Transverse colon (tissue), 4 donors: ENCODE results near the gene BSG. TPM values are rescaled to one million over a fixed set of nuclear protein-coding genes. Genes with fewer than 3 reads are reported as not detected.

ENCODE experiments used
- DNase-seq: peaks from one replicate; pipeline ENCODE4 v3.0.0-alpha.2; 2019
- H3K27ac ChIP-seq, 4 donors: fragments of 200-600 bp; sonication (generic); 2 replicates each; pipeline ENCODE4 v1.5.1; 2016 to 2018; ENCODE audit warnings: inconsistent platforms in 4 of 4
- H3K27me3 ChIP-seq: fragments of 200-600 bp; sonication (generic); 2 replicates; pipeline ENCODE4 v1.5.1; 2017; ENCODE audit warnings: inconsistent platforms
- H3K36me3 ChIP-seq, 4 donors: fragments of 200-600 bp; sonication (generic); 2 replicates each; pipeline ENCODE4 v1.5.1; 2017 to 2019; ENCODE audit warnings: inconsistent platforms in 4 of 4
- H3K4me1 ChIP-seq, 4 donors: fragments of 200-600 bp; sonication (generic); 2 replicates each; pipeline ENCODE4 v1.5.1; 2017 to 2020; ENCODE audit warnings: inconsistent platforms in 4 of 4
- H3K4me3 ChIP-seq, 4 donors: fragments of 200-600 bp; sonication (generic); 1 replicate in 1 of 4; 2 replicates in 3 of 4; pipeline versions ENCODE4 v1.5.1 to v1.6.1; 2017 to 2019; ENCODE audit warnings: inconsistent platforms in 4 of 4
- H3K9me3 ChIP-seq, 2 donors: fragments of 200-600 bp; sonication (generic); 2 replicates each; pipeline ENCODE4 v1.5.1; 2017 to 2019; ENCODE audit warnings: inconsistent platforms in 2 of 2
- EP300 ChIP-seq: sonication (generic); formaldehyde crosslinking; IDR thresholded peaks from one replicate; pipeline ENCODE4 v1.6.1; 2017; ENCODE audit warnings: antibody characterized with exemption, low read depth
- POLR2A ChIP-seq: fragments of 450-650 bp; IDR thresholded peaks from one replicate; pipeline ENCODE4 v1.6.1; 2016; ENCODE audit warnings: antibody characterized with exemption, mild to moderate bottlenecking, moderate library complexity
- POLR2AphosphoS5 ChIP-seq, 3 donors: sonication (generic); formaldehyde crosslinking; IDR thresholded peaks; one replicate each; pipeline ENCODE4 v1.6.1; 2016; ENCODE audit warnings: antibody characterized with exemption in 3 of 3
- WGBS, 2 donors: methylation state at CpG; one replicate each; pipeline ENCODE4 v1.1.5; 2018; ENCODE audit warnings: low coverage in 1 of 2; 5-methylcytosine and 5-hydroxymethylcytosine counted together
- in situ Hi-C, 4 donors: fragments of 200-750 bp; cut with MboI; loops; one replicate each; pipeline versions ENCODE4 v1.15.0 to v1.15.1; 2017; ENCODE audit warnings: low sequenced_read_pairs in 3 of 4, low pct_ligation_motif_present in 1 of 4, low pct_unique_long_range_greater_than_20kb in 1 of 4
- intact Hi-C: fragments of 100-400 bp; cut with DNase I; formaldehyde crosslinking; loops from one replicate; pipeline ENCODE4 v1.15.1; 2023; ENCODE audit warnings: low total_unique reads
- total RNA-seq, 4 donors: library from RNA; depleted of rRNA; stranded (reverse); fragments of >200 nt; gene quantifications; one replicate each; pipeline ENCODE4 v1.1.0, GENCODE V29; 2016
- TF ChIP-seq, protein P1 (sequence below), 5 experiments: fragments of 200-600 bp in 3 of 5; fragments of 450-650 bp in 2 of 5; sonication (generic) in 3 of 5; IDR thresholded peaks; 1 replicate in 2 of 5; 2 replicates in 3 of 5; pipeline ENCODE4 v1.5.1; 2016 to 2017; ENCODE audit warnings: antibody characterized with exemption in 5 of 5, inconsistent platforms in 3 of 5, mild to moderate bottlenecking in 2 of 5, moderate library complexity in 1 of 5

Gene BSG
- total RNA-seq, 4 donors from 2014 or later = 909 to 2,228 (median 1,224) TPM

GRCh38 chr19:622666-623065, 50.3 kb downstream of the BSG start:
- H3K9me3 ChIP-seq = no peaks in the 10 kb centered on the region
- H3K27ac ChIP-seq = no peak overlapping the region
- in situ Hi-C loops = no loop called here
- intact Hi-C loops = no loop called here
- no peak overlapping the region for H3K4me3 ChIP-seq
- WGBS, 2 donors = 95% methylated on average over 30 of the region's 37 CpGs; no CpG with 5 or more reads in 1 of the 2 donors
- TF ChIP-seq, protein P1, sequence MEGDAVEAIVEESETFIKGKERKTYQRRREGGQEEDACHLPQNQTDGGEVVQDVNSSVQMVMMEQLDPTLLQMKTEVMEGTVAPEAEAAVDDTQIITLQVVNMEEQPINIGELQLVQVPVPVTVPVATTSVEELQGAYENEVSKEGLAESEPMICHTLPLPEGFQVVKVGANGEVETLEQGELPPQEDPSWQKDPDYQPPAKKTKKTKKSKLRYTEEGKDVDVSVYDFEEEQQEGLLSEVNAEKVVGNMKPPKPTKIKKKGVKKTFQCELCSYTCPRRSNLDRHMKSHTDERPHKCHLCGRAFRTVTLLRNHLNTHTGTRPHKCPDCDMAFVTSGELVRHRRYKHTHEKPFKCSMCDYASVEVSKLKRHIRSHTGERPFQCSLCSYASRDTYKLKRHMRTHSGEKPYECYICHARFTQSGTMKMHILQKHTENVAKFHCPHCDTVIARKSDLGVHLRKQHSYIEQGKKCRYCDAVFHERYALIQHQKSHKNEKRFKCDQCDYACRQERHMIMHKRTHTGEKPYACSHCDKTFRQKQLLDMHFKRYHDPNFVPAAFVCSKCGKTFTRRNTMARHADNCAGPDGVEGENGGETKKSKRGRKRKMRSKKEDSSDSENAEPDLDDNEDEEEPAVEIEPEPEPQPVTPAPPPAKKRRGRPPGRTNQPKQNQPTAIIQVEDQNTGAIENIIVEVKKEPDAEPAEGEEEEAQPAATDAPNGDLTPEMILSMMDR (IDR thresholded peaks at IDR 0.05) = no peak
- TF ChIP-seq EP300 (no peak), POLR2AphosphoS5 (IDR thresholded peaks at IDR 0.05) (no peak), POLR2A (no peak)
- H3K27me3 ChIP-seq = no peaks in the 10 kb centered on the region
- H3K4me1 ChIP-seq = no peaks in the 10 kb centered on the region
- peaks cover 0 to 31% (median 14%) of the 10 kb centered on the region in 4 donors for H3K36me3 ChIP-seq
- DNase-seq = no peak

- in situ Hi-C loops = no loop called here
Measured at GRCh38 chr19:623175-623916, 51.0 kb downstream of the BSG start.

DNA sequence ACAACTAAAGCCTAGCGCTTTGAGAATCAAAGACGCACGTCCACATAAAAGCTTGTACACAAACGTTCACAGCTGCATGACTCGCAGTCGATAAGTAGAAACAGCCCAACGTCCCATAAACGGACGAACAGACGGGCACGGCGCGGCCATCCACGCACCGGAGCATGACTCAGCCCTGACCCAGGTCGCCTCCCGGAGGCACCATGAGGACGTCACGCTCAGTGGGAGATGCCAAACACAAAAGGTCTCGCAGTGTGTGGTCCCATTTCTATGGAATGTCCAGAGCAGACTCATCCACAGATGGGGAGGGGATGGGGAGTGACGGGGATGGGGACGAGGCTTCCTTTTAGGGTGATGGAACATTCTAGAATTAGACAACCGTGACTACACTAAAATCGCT, 51.6 kb downstream of the BSG start:
- H3K27me3 ChIP-seq = no peaks in the 10 kb centered on the region
- WGBS, 2 donors = 84 to 91% methylated on average over 22 to 24 of the region's 24 CpGs
- in situ Hi-C loops = no loop called here
- peaks cover 0 to 26% (median 12%) of the 10 kb centered on the region in 4 donors for H3K36me3 ChIP-seq
- no peak overlapping the region for H3K4me3 ChIP-seq
- no peak for DNase-seq
- H3K9me3 ChIP-seq = no peaks in the 10 kb centered on the region
- no peaks in the 10 kb centered on the region for H3K4me1 ChIP-seq
- no peak overlapping the region for H3K27ac ChIP-seq
- TF ChIP-seq EP300 = no peak
- intact Hi-C loops = no loop called here

More at GRCh38 chr19:623175-623916, 51.0 kb downstream of the BSG start:
- Histone ChIP-seq H3K27me3 (no peaks in the 10 kb centered on the region), H3K4me1 (no peaks in the 10 kb centered on the region), H3K4me3 (no peak overlapping the region), H3K27ac (no peak overlapping the region), H3K36me3 (peaks cover 0 to 26% (median 11%) of the 10 kb centered on the region in 4 donors), H3K9me3 (no peaks in the 10 kb centered on the region)
- intact Hi-C loops = no loop called here
- DNase-seq = no peak
- no peak for TF ChIP-seq POLR2A
- TF ChIP-seq EP300 = no peak
- no peak for TF ChIP-seq POLR2AphosphoS5 (IDR thresholded peaks at IDR 0.05)
- TF ChIP-seq, protein P1 (IDR thresholded peaks at IDR 0.05) = no peak
- 90 to 96% methylated on average over 2 to 31 of the region's 44 CpGs for WGBS, 2 donors

DNA sequence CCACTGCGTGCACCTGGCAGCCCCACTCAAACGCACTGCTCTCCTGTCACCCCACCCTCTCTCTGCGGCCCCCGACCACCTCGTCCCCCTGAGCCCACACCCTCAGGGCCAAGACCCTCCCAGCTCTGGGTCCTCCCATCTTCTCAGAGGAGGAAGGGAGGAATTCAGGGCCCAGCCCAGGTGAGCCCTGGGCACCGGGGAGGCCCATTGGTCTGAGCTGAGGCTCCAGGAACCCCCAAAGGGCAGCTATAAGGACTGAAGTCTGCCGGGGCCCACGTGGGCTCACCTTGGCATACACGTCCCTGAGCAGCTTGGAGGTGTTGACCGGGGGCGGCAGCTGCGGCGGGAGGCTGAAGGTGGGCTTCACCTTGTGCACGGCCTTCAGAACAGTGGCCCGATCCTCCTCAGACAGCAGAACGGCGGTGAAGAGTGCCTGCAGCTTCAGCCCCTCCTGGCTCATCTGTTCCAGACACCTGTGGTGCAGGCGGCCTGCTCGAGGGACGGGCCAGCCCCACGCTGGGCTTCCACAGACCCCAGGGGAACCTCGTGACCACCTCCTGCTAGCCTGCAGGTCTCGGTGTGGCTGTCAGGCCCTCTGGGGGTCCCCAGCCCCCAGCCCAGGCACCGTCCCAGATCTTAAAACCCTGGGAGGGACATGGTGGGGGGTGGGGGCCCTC, 52.2 kb downstream of the BSG start:
- no peak for DNase-seq
- Histone ChIP-seq H3K9me3 (no peaks in the 10 kb centered on the region), H3K27ac (no peak overlapping the region), H3K4me1 (no peaks in the 10 kb centered on the region), H3K27me3 (no peaks in the 10 kb centered on the region), H3K4me3 (no peak overlapping the region), H3K36me3 (peaks cover 0 to 26% (median 12%) of the 10 kb centered on the region in 4 donors)
- in situ Hi-C loops = no loop called here
- no peak for TF ChIP-seq POLR2AphosphoS5 (IDR thresholded peaks at IDR 0.05)
- TF ChIP-seq, protein P1 (IDR thresholded peaks at IDR 0.05) = no peak
- TF ChIP-seq POLR2A = no peak
- TF ChIP-seq EP300 = no peak
- intact Hi-C loops = no loop called here
- 91% methylated on average over 16 of the region's 24 CpGs; no CpG with 5 or more reads in 1 of the 2 donors for WGBS, 2 donors
